Activated CD8-positive, alpha-beta memory T cell treated with anti-CD3 and anti-CD28 coated beads, Interleukin-2, amount 10 ng/mL, durations not matched to agents 7 days and 5 days (primary cell): Measurements from ENCODE around the gene CHAD. TPM values are rescaled to one million over a fixed set of nuclear protein-coding genes. Genes with fewer than 3 reads are reported as not detected.

ENCODE experiments used
- ATAC-seq: fragments of 150-1000 bp; cut with Tn5 transposase; one replicate; pipeline ENCODE4 v1.10.0; 2021; ENCODE audit warnings: moderate library complexity
- CTCF ChIA-PET: fragments of 350-600 bp; sonication (Branson Sonifier 250); formaldehyde crosslinking; loops from one replicate; lab custom pipeline; 2021; ENCODE audit warnings: antibody characterized with exemption; lab: Charles Lee
- DNase-seq: peaks from one replicate; pipeline ENCODE4 v3.0.0-alpha.2; 2020
- H3K27ac Mint-ChIP-seq: one replicate; pipeline ENCODE4 v1.8.0; 2021; ENCODE audit warnings: mild to moderate bottlenecking, mixed read lengths
- H3K27me3 Mint-ChIP-seq: one replicate; pipeline ENCODE4 v1.8.0; 2021; ENCODE audit warnings: mixed read lengths
- H3K36me3 Mint-ChIP-seq: one replicate; pipeline ENCODE4 v1.8.0; 2021; ENCODE audit warnings: mild to moderate bottlenecking, mixed read lengths
- H3K4me1 Mint-ChIP-seq: one replicate; pipeline ENCODE4 v1.8.0; 2021; ENCODE audit warnings: mixed read lengths
- H3K4me3 Mint-ChIP-seq: one replicate; pipeline ENCODE4 v1.8.0; 2021; ENCODE audit warnings: mild to moderate bottlenecking, moderate library complexity, mixed read lengths
- H3K9me3 Mint-ChIP-seq: one replicate; pipeline ENCODE4 v1.8.0; 2022; ENCODE audit warnings: low read depth, mixed read lengths
- total RNA-seq, 2 experiments: library from RNA; stranded (reverse); gene quantifications; one replicate each; pipeline ENCODE4 v1.2.3, GENCODE V29; 2021

Gene CHAD
- total RNA-seq, 2 experiments from 2014 or later, result not detected

GRCh38 chr17:50487213-50488096 is 18.8 kb upstream of the CHAD start:
- DNase-seq, result no peak
- Mint-ChIP-seq H3K4me1 (peaks cover 4% of the 10 kb centered on the region), H3K27ac (no peak overlapping the region), H3K27me3 (no peaks in the 10 kb centered on the region), H3K4me3 (no peak overlapping the region), H3K9me3 (no peaks in the 10 kb centered on the region), H3K36me3 (peaks cover 7% of the 10 kb centered on the region)
- no peak for ATAC-seq
- CTCF ChIA-PET, result interaction anchor here (0.7 to 1.9 kb wide), 4 partner anchors 8 to 125 kb away, joined by 3 to 5 read pairs (median 4); partner anchors contain the start of gene CHAD

GRCh38 chr17:50484386-50485155 is 15.9 kb upstream of the CHAD start:
- H3K27ac Mint-ChIP-seq, result no peak overlapping the region
- no peak for ATAC-seq
- no peak for DNase-seq
- H3K4me1 Mint-ChIP-seq, result peaks cover 17% of the 10 kb centered on the region
- H3K4me3 Mint-ChIP-seq, result no peak overlapping the region
- H3K27me3 Mint-ChIP-seq, result no peaks in the 10 kb centered on the region
- CTCF ChIA-PET, result interaction anchor here (0.7 to 4.7 kb wide), 9 partner anchors 11 to 141 kb away, joined by 3 to 20 read pairs (median 4); partner anchors contain the start of gene LRRC59
- no peaks in the 10 kb centered on the region for H3K9me3 Mint-ChIP-seq
- peaks cover 7% of the 10 kb centered on the region for H3K36me3 Mint-ChIP-seq

GRCh38 chr17:50483266-50483665 is 14.6 kb upstream of the CHAD start:
- H3K4me1 Mint-ChIP-seq, result peaks cover 23% of the 10 kb centered on the region
- H3K36me3 Mint-ChIP-seq, result peaks cover 7% of the 10 kb centered on the region
- H3K27ac Mint-ChIP-seq, result no peak overlapping the region
- DNase-seq (no peak), ATAC-seq (no peak)
- H3K27me3 Mint-ChIP-seq, result no peaks in the 10 kb centered on the region
- no peaks in the 10 kb centered on the region for H3K9me3 Mint-ChIP-seq
- no peak overlapping the region for H3K4me3 Mint-ChIP-seq
- CTCF ChIA-PET, result interaction anchor here (0.6 to 4.7 kb wide), 12 partner anchors 10 to 283 kb away, joined by 3 to 20 read pairs (median 4); partner anchors contain the start of gene CACNA1G

- peaks cover 7% of the 10 kb centered on the region for H3K36me3 Mint-ChIP-seq
- H3K27ac Mint-ChIP-seq, result peak overlapping the region; percentile 32
- no peak overlapping the region for H3K4me3 Mint-ChIP-seq
- peaks cover 27% of the 10 kb centered on the region for H3K4me1 Mint-ChIP-seq
- DNase-seq, result peak; percentile 86
- peak; percentile 31 for ATAC-seq
- no peaks in the 10 kb centered on the region for H3K9me3 Mint-ChIP-seq
- CTCF ChIA-PET, result interaction anchor here (0.6 to 4.7 kb wide), 15 partner anchors 10 to 350 kb away, joined by 3 to 20 read pairs (median 4); partner anchors contain the start of gene CACNA1G
- no peaks in the 10 kb centered on the region for H3K27me3 Mint-ChIP-seq
These were observed 13.8 kb upstream of the CHAD start for GRCh38 chr17:50482516-50482915.

GRCh38 chr17:50482110-50482509 is 13.4 kb upstream of the CHAD start:
- Mint-ChIP-seq H3K27ac (no peak overlapping the region), H3K4me1 (peaks cover 27% of the 10 kb centered on the region), H3K36me3 (peaks cover 7% of the 10 kb centered on the region), H3K27me3 (no peaks in the 10 kb centered on the region), H3K4me3 (no peak overlapping the region), H3K9me3 (no peaks in the 10 kb centered on the region)
- ATAC-seq (no peak), DNase-seq (no peak)
- CTCF ChIA-PET, result interaction anchor here (0.9 to 4.7 kb wide), 9 partner anchors 16 to 282 kb away, joined by 3 to 20 read pairs (median 4); no protein-coding TSS in a partner anchor

GRCh38 chr17:50481648-50482047 is 13.0 kb upstream of the CHAD start:
- no peaks in the 10 kb centered on the region for H3K9me3 Mint-ChIP-seq
- peaks cover 7% of the 10 kb centered on the region for H3K36me3 Mint-ChIP-seq
- no peak overlapping the region for H3K27ac Mint-ChIP-seq
- H3K4me3 Mint-ChIP-seq, result no peak overlapping the region
- H3K27me3 Mint-ChIP-seq, result no peaks in the 10 kb centered on the region
- CTCF ChIA-PET, result interaction anchor here (0.9 to 4.7 kb wide), 9 partner anchors 17 to 281 kb away, joined by 3 to 20 read pairs (median 4); no protein-coding TSS in a partner anchor
- peaks cover 27% of the 10 kb centered on the region for H3K4me1 Mint-ChIP-seq
- DNase-seq (no peak), ATAC-seq (no peak)

- Mint-ChIP-seq H3K36me3 (peaks cover 7% of the 10 kb centered on the region), H3K4me3 (peak overlapping the region; percentile 28)
- CTCF ChIA-PET, result interaction anchor here (0.9 to 4.7 kb wide), 4 partner anchors 61 to 281 kb away, joined by 3 to 20 read pairs (median 4); no protein-coding TSS in a partner anchor
These were observed 12.3 kb upstream of the CHAD start for GRCh38 chr17:50480854-50481490.

GRCh38 chr17:50480142-50480764 is 11.6 kb upstream of the CHAD start:
- Mint-ChIP-seq H3K27ac (no peak overlapping the region), H3K4me3 (peak overlapping the region; percentile 83)
- no peak for DNase-seq

More at GRCh38 chr17:50480854-50481490, 12.3 kb upstream of the CHAD start:
- H3K9me3 Mint-ChIP-seq, result no peaks in the 10 kb centered on the region
- no peaks in the 10 kb centered on the region for H3K27me3 Mint-ChIP-seq
- H3K27ac Mint-ChIP-seq, result no peak overlapping the region
- ATAC-seq (no peak), DNase-seq (no peak)
- peaks cover 27% of the 10 kb centered on the region for H3K4me1 Mint-ChIP-seq

GRCh38 chr17:50479522-50480141 is 11.0 kb upstream of the CHAD start:
- ATAC-seq, result peak; percentile 38
- peak; percentile 81 for DNase-seq
- H3K9me3 Mint-ChIP-seq, result no peaks in the 10 kb centered on the region
- H3K27ac Mint-ChIP-seq, result peak overlapping the region; percentile 72
- H3K4me3 Mint-ChIP-seq, result peak overlapping the region; percentile 83
- CTCF ChIA-PET, result interaction anchor here (0.6 to 2.1 kb wide), 26 partner anchors 8 to 279 kb away, joined by 3 to 13 read pairs (median 4); partner anchors contain the start of genes ACSF2, CHAD, EME1 and LRRC59
- H3K36me3 Mint-ChIP-seq, result peaks cover 5% of the 10 kb centered on the region
- no peaks in the 10 kb centered on the region for H3K27me3 Mint-ChIP-seq
- H3K4me1 Mint-ChIP-seq, result peaks cover 27% of the 10 kb centered on the region

More at GRCh38 chr17:50480142-50480764, 11.6 kb upstream of the CHAD start:
- Mint-ChIP-seq H3K36me3 (peaks cover 7% of the 10 kb centered on the region), H3K4me1 (peaks cover 27% of the 10 kb centered on the region), H3K9me3 (no peaks in the 10 kb centered on the region), H3K27me3 (no peaks in the 10 kb centered on the region)
- ATAC-seq, result no peak
- CTCF ChIA-PET, result interaction anchor here (0.6 to 2.1 kb wide), 11 partner anchors 9 to 228 kb away, joined by 3 to 13 read pairs (median 6); partner anchors contain the start of genes CHAD, EME1, LRRC59 and MRPL27

- Mint-ChIP-seq H3K36me3 (peaks cover 5% of the 10 kb centered on the region), H3K27me3 (no peaks in the 10 kb centered on the region), H3K27ac (peak within 1 kb of the TSS; percentile 72), H3K4me3 (peak within 1 kb of the TSS; percentile 83), H3K9me3 (no peaks in the 10 kb centered on the region), H3K4me1 (peaks cover 27% of the 10 kb centered on the region)
- CTCF ChIA-PET, result interaction anchor here (0.6 to 2.2 kb wide), 33 partner anchors 8 to 278 kb away, joined by 3 to 13 read pairs (median 4); partner anchors contain the start of genes ACSF2, CHAD, EME1 and LRRC59
- ATAC-seq (peak; percentile 95), DNase-seq (peak; percentile 89)
These were observed 10.0 kb upstream of the CHAD start, which contains the start of gene RSAD1 for GRCh38 chr17:50478391-50479381. Gene RSAD1, plus strand, starts transcription at chr17:50478860. Its CDS starts 25 bp downstream, at chr17:50478885.
